HepG2 (cell line): ENCODE measurements around the gene HAPLN3. TPM values are rescaled to one million over a fixed set of nuclear protein-coding genes. Genes with fewer than 3 reads are reported as not detected.

ENCODE experiments used
- ATAC-seq: fragments of 200-7000 bp; cut with Tn5 transposase; 3 replicates; pipeline ENCODE4 v1.9.1; 2020; ENCODE audit warnings: mild to moderate bottlenecking, moderate library complexity
- BruUV-seq: library from RNA; stranded (reverse); fragments of 400-500 nt; replicated peaks from 2 replicates; lab custom pipeline; 2021; lab: Mats Ljungman, UMichigan
- CTCF ChIA-PET: fragments of 300-600 bp; formaldehyde crosslinking; extraction: SDS; loops from one replicate; lab custom pipeline; 2021; ENCODE audit warnings: low total read pairs, inconsistent platforms, low intra/inter-chr PET ratio; lab: Yijun Ruan, JAX
- POLR2A ChIA-PET: fragments of 350-600 bp; sonication (Branson Sonifier 250); formaldehyde crosslinking; loops from one replicate; lab custom pipeline; 2020; ENCODE audit warnings: antibody characterized with exemption, inconsistent platforms; lab: Yijun Ruan, JAX
- DNase-seq: peaks from one replicate; pipeline ENCODE4 v3.0.0-alpha.2; 2015; ENCODE audit warnings: low spot score
- FAIRE-seq: peaks from 3 replicates; lab custom pipeline; 2011; peaks lifted over from hg19 to GRCh38; lab: Jason Lieb, UNC
- H2AFZ ChIP-seq: one replicate; pipeline ENCODE4 v1.6.1; 2011; ENCODE audit warnings: low read length, inconsistent platforms
- H3K27ac ChIP-seq: fragments of 300-600 bp; 3 replicates; pipeline ENCODE4 v1.8.0; 2011; ENCODE audit warnings: mixed run types, mild to moderate bottlenecking, mixed read lengths, low read length, inconsistent platforms; ENCODE audit not compliant: insufficient read depth; ENCODE audit errors: extremely low read length
- H3K27me3 ChIP-seq, 2 experiments: fragments of 200-600 bp in 1 of 2; 2 replicates in 1 of 2; 3 replicates in 1 of 2; pipeline versions ENCODE4 v1.6.0 to v1.8.0; 2011; ENCODE audit warnings: low read length in 2 of 2, mild to moderate bottlenecking in 2 of 2, moderate library complexity in 2 of 2, inconsistent platforms in 1 of 2; ENCODE audit not compliant: insufficient read depth in 2 of 2, control insufficient read depth in 1 of 2
- H3K36me3 ChIP-seq, 2 experiments: fragments of 200-600 bp in 1 of 2; replicated peaks in 1 of 2; 2 replicates in 1 of 2; 3 replicates in 1 of 2; pipeline versions ENCODE4 v1.5.1 to v1.8.0; 2011; ENCODE audit warnings: low read length in 2 of 2, inconsistent platforms in 1 of 2; ENCODE audit not compliant: insufficient read depth in 2 of 2, control insufficient read depth in 1 of 2
- H3K4me1 ChIP-seq: 2 replicates; pipeline ENCODE4 v1.5.1; 2012; ENCODE audit warnings: low read length, inconsistent platforms; ENCODE audit not compliant: insufficient read depth
- H3K4me2 ChIP-seq: 2 replicates; pipeline ENCODE4 v1.6.0; 2011; ENCODE audit warnings: low read depth, low read length, inconsistent platforms
- H3K4me3 ChIP-seq, 3 experiments: fragments of 200-600 bp in 1 of 3; sonication (generic), shearing (Covaris generic) in 1 of 3; replicated peaks in 1 of 3; 2 replicates each; pipeline ENCODE4 v1.5.1; 2011 to 2016; ENCODE audit warnings: low read length in 3 of 3, inconsistent platforms in 2 of 3, low read depth in 2 of 3, mild to moderate bottlenecking in 2 of 3, control low read depth in 1 of 3, mixed read lengths in 1 of 3; ENCODE audit not compliant: insufficient read depth in 1 of 3
- H3K79me2 ChIP-seq: one replicate; pipeline ENCODE4 v1.6.1; 2011; ENCODE audit warnings: low read length, inconsistent platforms; ENCODE audit not compliant: insufficient read depth
- H3K9ac ChIP-seq: 2 replicates; pipeline ENCODE4 v1.6.0; 2011; ENCODE audit warnings: mild to moderate bottlenecking, low read depth, low read length, inconsistent platforms; ENCODE audit not compliant: insufficient read depth
- H3K9me3 ChIP-seq: 2 replicates; pipeline ENCODE4 v1.5.1; 2012; ENCODE audit warnings: mild to moderate bottlenecking, low read length
- H4K20me1 ChIP-seq: 2 replicates; pipeline ENCODE4 v1.6.0; 2011; ENCODE audit warnings: inconsistent platforms, mild to moderate bottlenecking, low read length, moderate library complexity; ENCODE audit not compliant: insufficient read depth
- CAMTA2 ChIP-seq: sonication (generic); formaldehyde crosslinking; IDR thresholded peaks from 2 replicates; pipeline ENCODE4 v1.4.0; 2020; ENCODE audit warnings: mild to moderate bottlenecking, missing genetic modification reagents, borderline replicate concordance
- CHD4 ChIP-seq: fragments of 200-600 bp; sonication (generic); IDR thresholded peaks from 2 replicates; pipeline ENCODE4 v1.7.0; 2017; ENCODE audit warnings: mild to moderate bottlenecking, low read length, borderline replicate concordance
- CTCF ChIP-seq: sonication (generic); formaldehyde crosslinking; IDR thresholded peaks from 2 replicates; pipeline ENCODE4 v1.5.0; 2020; ENCODE audit warnings: mild to moderate bottlenecking, missing genetic modification reagents, moderate library complexity
- ERF ChIP-seq: IDR thresholded peaks from 2 replicates; pipeline ENCODE4 v1.6.1; 2018; ENCODE audit warnings: missing biosample characterization, missing genetic modification reagents
- FOXA1 ChIP-seq, 2 experiments: fragments of 450-650 bp in 1 of 2; sonication (generic) in 1 of 2; formaldehyde crosslinking in 1 of 2; IDR thresholded peaks; 2 replicates each; pipeline versions ENCODE4 v1.4.0 to v1.6.1; 2016 to 2020; ENCODE audit warnings: missing genetic modification reagents in 1 of 2
- GTF3A ChIP-seq: sonication (generic); formaldehyde crosslinking; conservative IDR thresholded peaks from 2 replicates; pipeline ENCODE4 v1.4.0; 2020; ENCODE audit warnings: mild to moderate bottlenecking, missing genetic modification reagents
- HOXA3 ChIP-seq: sonication (generic); formaldehyde crosslinking; IDR thresholded peaks from 2 replicates; pipeline ENCODE4 v1.5.0; 2020; ENCODE audit warnings: missing genetic modification reagents
- MAFF ChIP-seq: IDR thresholded peaks from 2 replicates; pipeline ENCODE4 v1.6.1; 2011; ENCODE audit warnings: low read depth, low read length, improper control_type of control experiment
- MAFK ChIP-seq, 2 experiments: IDR thresholded peaks in 1 of 2; conservative IDR thresholded peaks in 1 of 2; 2 replicates each; pipeline ENCODE4 v1.6.1; 2011; ENCODE audit warnings: improper control_type of control experiment in 2 of 2, low read length in 2 of 2
- MIER2 ChIP-seq: IDR thresholded peaks from 2 replicates; pipeline ENCODE4 v1.6.1; 2016; ENCODE audit warnings: missing biosample characterization, missing genetic modification reagents
- ZFAT ChIP-seq: sonication (generic); formaldehyde crosslinking; conservative IDR thresholded peaks from 2 replicates; pipeline ENCODE4 v1.8.1; 2023; ENCODE audit warnings: missing genetic modification reagents, inconsistent platforms
- ZNF12 ChIP-seq: sonication (generic); formaldehyde crosslinking; IDR thresholded peaks from 2 replicates; pipeline ENCODE4 v1.5.0; 2020; ENCODE audit warnings: missing genetic modification reagents
- ZNF136 ChIP-seq: sonication (generic); formaldehyde crosslinking; IDR thresholded peaks from 2 replicates; pipeline ENCODE4 v1.8.1; 2022; ENCODE audit warnings: low read depth, mild to moderate bottlenecking, moderate library complexity, missing genetic modification reagents
- ZNF280B ChIP-seq: sonication (generic); formaldehyde crosslinking; IDR thresholded peaks from 2 replicates; pipeline ENCODE4 v1.5.0; 2020; ENCODE audit warnings: missing genetic modification reagents, mild to moderate bottlenecking, borderline replicate concordance
- ZNF331 ChIP-seq: sonication (generic); formaldehyde crosslinking; IDR thresholded peaks from 2 replicates; pipeline ENCODE4 v1.4.0; 2020; ENCODE audit warnings: missing genetic modification reagents
- ZNF629 ChIP-seq: sonication (generic); formaldehyde crosslinking; conservative IDR thresholded peaks from 2 replicates; pipeline ENCODE4 v1.5.0; 2020; ENCODE audit warnings: missing genetic modification reagents
- WGBS: methylation state at CpG from one replicate; pipeline ENCODE4 v1.1.6; 2017; ENCODE audit warnings: low lambda C conversion rate; 5-methylcytosine and 5-hydroxymethylcytosine counted together
- in situ Hi-C: cut with HindIII; loops from 2 replicates; pipeline ENCODE4 v1.10.0; 2017; ENCODE audit warnings: low pct_unique_long_range_greater_than_20kb; ENCODE audit not compliant: extremely low pct_ligation_motif_present
- intact Hi-C: fragments of 100-400 bp; cut with micrococcal nuclease; formaldehyde crosslinking; loops from one replicate; pipeline ENCODE4 v1.10.0; 2022; ENCODE audit not compliant: unreplicated experiment
- polyA plus RNA-seq, 8 experiments: library from polyadenylated mRNA; depleted of rRNA in 3 of 8; stranded (reverse) in 7 of 8; unstranded in 1 of 8; fragments of >200 nt; fragmentation: Illumina TruSeq in 4 of 8; extraction: Trizol in 4 of 8; gene quantifications; 2 replicates each; pipeline versions ENCODE4 v1.2.1 to v1.2.3, GENCODE V29; 2011 to 2016; ENCODE audit warnings: low read depth in 4 of 8, missing spikeins in 1 of 8, mixed read lengths in 1 of 8; ENCODE audit not compliant: insufficient read depth in 1 of 8
- total RNA-seq, 5 experiments: library from RNA; depleted of rRNA; stranded (reverse); fragments of >200 nt; fragmentation: Illumina TruSeq; extraction: Trizol; gene quantifications; 2 replicates each; pipeline ENCODE4 v1.2.3, GENCODE V29; 2016; ENCODE audit warnings: low read depth in 1 of 5

Gene HAPLN3
- total and polyA plus RNA-seq, 2 of the 13 experiments (the other 11 are each of a cell fraction or from before 2014, with no cell fraction given), result 0.09 TPM; not detected in 1

GRCh38 chr15:88894348-88894818 lies 961 bp downstream of the HAPLN3 start (continued):
- TF ChIP-seq ZNF280B (CRISPR knock-in tag) (no peak), HOXA3 (CRISPR knock-in tag) (no peak), CTCF (CRISPR knock-in tag) (peak; percentile 93), ZNF331 (CRISPR knock-in tag) (no peak), FOXA1 (IDR thresholded peaks at IDR 0.05) (no peak), FOXA1 (CRISPR knock-in tag; IDR thresholded peaks at IDR 0.05) (peak; percentile 54), ZNF136 (CRISPR knock-in tag) (0 out of 2 replicates have a peak, but pooled peaks have one; percentile 37)

GRCh38 chr15:88891540-88892254 lies 3.6 kb downstream of the HAPLN3 start:
- no peaks in the 10 kb centered on the region for H3K79me2 ChIP-seq
- BruUV-seq, result no TSS peak
- no peaks in the 10 kb centered on the region for H4K20me1 ChIP-seq
- H3K4me1 ChIP-seq, result peaks cover 26% of the 10 kb centered on the region
- no peaks in the 10 kb centered on the region for H3K36me3 ChIP-seq
- no peak for ATAC-seq
- H3K27ac ChIP-seq, result no peak overlapping the region
- ChIA-PET CTCF (no interaction called here), POLR2A (no interaction called here)
- peaks cover 10 to 36% of the 10 kb centered on the region in 2 experiments for H3K27me3 ChIP-seq
- no peak for DNase-seq
- intact Hi-C loops (loop anchor here (10.0 kb wide), 1 partner anchor 283 kb away; no protein-coding TSS in a partner anchor), in situ Hi-C loops (no loop called here)
- H3K9ac ChIP-seq, result no peak overlapping the region
- H3K9me3 ChIP-seq, result no peaks in the 10 kb centered on the region
- H3K4me2 ChIP-seq, result no peak overlapping the region
- FAIRE-seq, result no peak
- no peak overlapping the region for H2AFZ ChIP-seq
- no peak for TF ChIP-seq ERF (CRISPR knock-in tag)
- no peak for TF ChIP-seq ZFAT (CRISPR knock-in tag)
- 0 out of 2 replicates have a peak, but pooled peaks have one; percentile 58 for TF ChIP-seq ZNF629 (CRISPR knock-in tag)
- TF ChIP-seq MAFK (conservative IDR thresholded peaks at IDR 0.05 in 1 of 2, IDR thresholded peaks at IDR 0.05 in 1 of 2; ENCODE audit: low read length in 2 of 2), result peak; percentile 69 to 71
- TF ChIP-seq CHD4, result no peak
- TF ChIP-seq MIER2 (CRISPR knock-in tag), result no peak
- TF ChIP-seq CAMTA2 (CRISPR knock-in tag), result no peak
- no peak for TF ChIP-seq ZNF12 (CRISPR knock-in tag)
- TF ChIP-seq GTF3A (CRISPR knock-in tag), result no peak
- peak; percentile 53; the same call in 1 of the 2 replicates for TF ChIP-seq MAFF
- WGBS, result 53% methylated on average over 4 of the region's 7 CpGs
- no peak overlapping the region for H3K4me3 ChIP-seq
